Naive thymus-derived CD8-positive, alpha-beta T cell (primary cell): Measurements from ENCODE around the gene MAD1L1. TPM values are rescaled to one million over a fixed set of nuclear protein-coding genes. Genes with fewer than 3 reads are reported as not detected.

Source experiments
- ATAC-seq, 2 donors: fragments of 150-1000 bp; cut with Tn5 transposase in 1 of 2; sonication (Bioruptor Pico), chemical (Tn5 transposase) in 1 of 2; 1 replicate in 1 of 2; 2 replicates in 1 of 2; pipeline ENCODE4 v1.10.0; 2021; ENCODE audit warnings: mild to moderate bottlenecking in 2 of 2, moderate library complexity in 2 of 2
- POLR2A ChIA-PET: fragments of 350-600 bp; sonication (Branson Sonifier 250); formaldehyde crosslinking; loops from one replicate; lab custom pipeline; 2021; ENCODE audit warnings: antibody characterized with exemption; lab: Charles Lee
- DNase-seq, 10 donors: peaks; one replicate each; pipeline versions ENCODE4 v3.0.0 to v3.0.0-alpha.2; 2020 to 2022
- H3K27ac Mint-ChIP-seq, 10 donors: one replicate each; pipeline ENCODE4 v1.8.0; 2020 to 2022; ENCODE audit warnings: mild to moderate bottlenecking in 10 of 10, mixed read lengths in 10 of 10, moderate library complexity in 4 of 10, inconsistent platforms in 1 of 10
- H3K27me3 Mint-ChIP-seq, 5 donors: one replicate each; pipeline ENCODE4 v1.8.0; 2021 to 2022; ENCODE audit warnings: mixed read lengths in 5 of 5
- H3K36me3 Mint-ChIP-seq, 3 donors: one replicate each; pipeline ENCODE4 v1.8.0; 2020 to 2022; ENCODE audit warnings: mixed read lengths in 3 of 3, mild to moderate bottlenecking in 2 of 3, inconsistent platforms in 1 of 3
- H3K4me1 Mint-ChIP-seq, 4 donors: one replicate each; pipeline ENCODE4 v1.8.0; 2021 to 2022; ENCODE audit warnings: mixed read lengths in 4 of 4
- H3K4me3 Mint-ChIP-seq, 10 donors: one replicate each; pipeline ENCODE4 v1.8.0; 2020 to 2022; ENCODE audit warnings: mild to moderate bottlenecking in 10 of 10, mixed read lengths in 10 of 10, moderate library complexity in 6 of 10, inconsistent platforms in 1 of 10
- H3K9me3 Mint-ChIP-seq, 9 donors: one replicate each; pipeline ENCODE4 v1.8.0; 2020 to 2022; ENCODE audit warnings: mixed read lengths in 9 of 9, mild to moderate bottlenecking in 3 of 9, inconsistent platforms in 1 of 9, moderate library complexity in 1 of 9
- polyA plus RNA-seq, 3 donors: library from polyadenylated mRNA; unstranded; fragments of 300-500 nt; fragmentation: Illumina TruSeq; gene quantifications; one replicate each; pipeline ENCODE4 v1.2.3, GENCODE V29; 2021
- total RNA-seq, 8 experiments: library from RNA in 2 of 8; stranded (reverse) in 2 of 8; gene quantifications; one replicate each; pipeline ENCODE4 v1.2.3 and lab custom pipeline; 2021 to 2026

MAD1L1 gene
- total and polyA plus RNA-seq, 5 experiments from 2014 or later = 84.5 to 243 (median 146) TPM

DNA sequence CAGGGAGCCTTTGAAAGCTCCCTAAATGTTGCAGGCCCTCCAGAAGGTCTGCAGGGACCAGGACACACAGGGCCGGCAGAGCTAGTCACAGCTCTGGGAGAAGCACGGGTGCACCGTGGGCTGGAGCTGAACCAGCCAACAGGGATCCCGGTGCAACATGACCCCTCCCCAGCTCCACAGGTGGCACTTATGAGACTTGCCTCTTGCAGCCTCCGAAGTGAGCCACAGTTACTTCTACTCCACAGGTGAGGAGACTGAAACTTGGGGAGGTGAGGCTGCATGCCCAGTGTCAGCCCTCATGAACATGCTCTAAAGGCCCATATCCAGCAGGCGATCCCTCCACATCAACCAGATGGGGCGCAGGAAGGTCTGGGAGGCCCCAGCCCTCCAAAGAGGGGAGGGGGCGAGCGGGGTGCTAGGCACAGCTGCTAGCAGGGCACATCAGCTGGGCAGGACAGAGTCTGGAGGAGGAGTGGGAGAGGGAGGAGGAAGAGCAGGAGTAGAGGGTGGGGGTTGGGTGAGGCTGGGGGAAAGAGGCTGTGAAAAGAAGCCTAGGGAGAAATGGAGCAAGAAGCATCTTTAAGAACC is 338.3 kb downstream of the MAD1L1 start:
- POLR2A ChIA-PET = interaction anchor here (0.8 kb wide), 1 partner anchor 46 kb away, joined by 3 read pairs; no protein-coding TSS in a partner anchor
- H3K27ac Mint-ChIP-seq = peak overlapping the region in 6 of 10 donors; percentile 20 to 78 (median 38)
- H3K36me3 Mint-ChIP-seq = peaks cover 0 to 46% (median 0%) of the 10 kb centered on the region in 3 donors
- ATAC-seq = no peak
- H3K27me3 Mint-ChIP-seq = no peaks in the 10 kb centered on the region
- H3K4me1 Mint-ChIP-seq = peaks cover 9 to 25% (median 17%) of the 10 kb centered on the region in 4 donors
- H3K4me3 Mint-ChIP-seq = no peak overlapping the region
- no peaks in the 10 kb centered on the region for H3K9me3 Mint-ChIP-seq
- DNase-seq = peak in 1 of 10 donors; percentile 1

DNA sequence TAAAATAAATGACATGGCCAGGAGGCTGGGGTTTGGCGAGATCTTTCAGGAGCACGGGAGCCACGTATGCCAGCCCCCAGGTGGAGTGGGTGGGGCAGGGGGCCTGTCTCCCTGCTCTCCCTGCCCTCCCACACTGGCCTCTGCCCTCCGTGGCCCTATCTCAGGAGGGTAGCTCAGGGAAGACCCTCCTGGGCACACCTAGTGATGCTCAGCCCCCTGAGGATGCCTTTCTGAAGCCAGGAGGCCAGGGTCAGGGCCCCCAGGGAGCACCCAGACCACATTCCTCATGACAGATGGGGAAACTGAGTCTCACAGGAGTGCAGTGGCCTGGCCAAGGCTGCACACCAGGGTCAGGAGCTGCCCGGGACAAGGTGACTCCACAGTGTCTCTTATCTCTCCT is 339.3 kb downstream of the MAD1L1 start:
- Mint-ChIP-seq H3K4me3 (no peak overlapping the region), H3K9me3 (no peaks in the 10 kb centered on the region), H3K27ac (peak overlapping the region in 3 of 10 donors; percentile 35 to 78 (median 49)), H3K27me3 (no peaks in the 10 kb centered on the region), H3K4me1 (peaks cover 10 to 25% (median 15%) of the 10 kb centered on the region in 4 donors), H3K36me3 (peaks cover 0 to 47% (median 2%) of the 10 kb centered on the region in 3 donors)
- POLR2A ChIA-PET = no interaction called here
- no peak for ATAC-seq
- peak in 1 of 10 donors; percentile 1 for DNase-seq

DNA sequence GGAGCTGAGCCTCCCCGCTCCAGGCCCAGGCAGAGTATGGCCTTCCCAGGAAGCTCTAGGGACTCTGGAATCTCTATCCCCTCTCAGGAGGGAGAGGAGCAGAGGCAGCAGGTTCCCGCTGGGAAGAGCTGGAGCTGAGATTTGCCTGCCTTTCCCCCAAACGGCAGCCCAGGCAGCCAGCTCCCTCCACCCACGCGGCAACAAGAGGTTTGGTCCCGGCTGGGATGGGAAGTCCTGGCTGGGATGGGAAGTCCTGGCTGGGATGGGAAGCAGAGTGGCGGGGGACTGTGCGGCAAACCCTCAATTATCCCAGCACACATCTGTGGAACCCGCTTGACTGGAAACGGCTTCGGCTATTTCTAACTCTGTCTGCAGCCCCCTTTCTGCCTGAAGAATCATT is 339.7 kb downstream of the MAD1L1 start:
- POLR2A ChIA-PET = no interaction called here
- H3K36me3 Mint-ChIP-seq = peaks cover 0 to 49% (median 3%) of the 10 kb centered on the region in 3 donors
- H3K27ac Mint-ChIP-seq = no peak overlapping the region
- H3K9me3 Mint-ChIP-seq = no peaks in the 10 kb centered on the region
- H3K4me1 Mint-ChIP-seq = peaks cover 10 to 28% (median 15%) of the 10 kb centered on the region in 4 donors
- ATAC-seq (no peak), DNase-seq (peak in 1 of 10 donors; percentile 2)
- H3K27me3 Mint-ChIP-seq = no peaks in the 10 kb centered on the region
- H3K4me3 Mint-ChIP-seq = no peak overlapping the region

DNA sequence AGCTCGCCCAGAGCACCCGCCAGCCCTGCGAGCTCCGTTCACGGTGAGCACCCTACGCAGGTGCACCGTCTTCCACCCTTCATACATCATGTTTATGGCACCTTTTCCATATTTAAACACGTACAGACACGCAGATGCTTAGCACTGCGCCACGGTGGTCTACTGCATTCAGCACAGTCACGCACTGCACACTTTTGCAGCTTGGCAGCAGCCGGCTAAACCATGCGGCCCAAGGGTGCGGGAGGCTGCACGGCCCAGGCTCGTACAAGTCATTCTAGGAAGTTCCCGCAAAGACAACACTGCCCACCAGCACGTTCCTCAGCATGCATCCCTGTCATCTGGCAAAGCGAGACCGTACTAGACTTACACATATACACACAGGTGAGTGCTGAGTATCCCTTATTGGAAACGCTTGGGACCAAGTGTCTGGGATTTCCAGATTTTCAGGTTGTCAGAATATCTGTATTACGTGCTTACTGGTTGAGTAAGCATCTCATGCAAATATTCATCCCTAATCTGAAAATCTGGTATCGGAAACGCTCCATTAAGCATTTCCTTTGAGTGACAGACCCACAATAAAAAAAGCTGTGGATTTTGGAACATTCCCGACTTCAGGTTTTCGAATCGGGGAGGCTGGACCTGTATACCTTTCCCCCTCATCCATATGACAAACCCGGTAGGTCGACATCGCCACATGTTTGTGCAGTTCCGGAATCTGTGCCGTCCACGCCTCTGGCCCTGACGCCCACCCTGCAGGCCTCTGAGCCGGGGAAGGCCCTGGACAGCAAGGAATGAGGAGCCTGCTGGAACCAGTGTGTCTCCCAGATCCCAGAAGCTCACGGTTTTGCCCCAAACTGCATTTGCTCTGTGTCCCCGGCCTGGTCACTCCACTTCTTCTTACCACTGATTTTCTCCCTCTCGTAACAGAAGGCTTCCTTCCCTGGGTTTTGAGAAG is 340.5 kb downstream of the MAD1L1 start:
- Mint-ChIP-seq H3K4me1 (peaks cover 10 to 34% (median 13%) of the 10 kb centered on the region in 4 donors), H3K4me3 (peak overlapping the region in 2 of 10 donors; percentile 12 to 37), H3K36me3 (peaks cover 0 to 45% (median 3%) of the 10 kb centered on the region in 3 donors), H3K27me3 (no peaks in the 10 kb centered on the region), H3K27ac (peak overlapping the region in 9 of 10 donors; percentile 4 to 91 (median 63)), H3K9me3 (no peaks in the 10 kb centered on the region)
- POLR2A ChIA-PET = no interaction called here
- ATAC-seq (no peak), DNase-seq (no peak)

DNA sequence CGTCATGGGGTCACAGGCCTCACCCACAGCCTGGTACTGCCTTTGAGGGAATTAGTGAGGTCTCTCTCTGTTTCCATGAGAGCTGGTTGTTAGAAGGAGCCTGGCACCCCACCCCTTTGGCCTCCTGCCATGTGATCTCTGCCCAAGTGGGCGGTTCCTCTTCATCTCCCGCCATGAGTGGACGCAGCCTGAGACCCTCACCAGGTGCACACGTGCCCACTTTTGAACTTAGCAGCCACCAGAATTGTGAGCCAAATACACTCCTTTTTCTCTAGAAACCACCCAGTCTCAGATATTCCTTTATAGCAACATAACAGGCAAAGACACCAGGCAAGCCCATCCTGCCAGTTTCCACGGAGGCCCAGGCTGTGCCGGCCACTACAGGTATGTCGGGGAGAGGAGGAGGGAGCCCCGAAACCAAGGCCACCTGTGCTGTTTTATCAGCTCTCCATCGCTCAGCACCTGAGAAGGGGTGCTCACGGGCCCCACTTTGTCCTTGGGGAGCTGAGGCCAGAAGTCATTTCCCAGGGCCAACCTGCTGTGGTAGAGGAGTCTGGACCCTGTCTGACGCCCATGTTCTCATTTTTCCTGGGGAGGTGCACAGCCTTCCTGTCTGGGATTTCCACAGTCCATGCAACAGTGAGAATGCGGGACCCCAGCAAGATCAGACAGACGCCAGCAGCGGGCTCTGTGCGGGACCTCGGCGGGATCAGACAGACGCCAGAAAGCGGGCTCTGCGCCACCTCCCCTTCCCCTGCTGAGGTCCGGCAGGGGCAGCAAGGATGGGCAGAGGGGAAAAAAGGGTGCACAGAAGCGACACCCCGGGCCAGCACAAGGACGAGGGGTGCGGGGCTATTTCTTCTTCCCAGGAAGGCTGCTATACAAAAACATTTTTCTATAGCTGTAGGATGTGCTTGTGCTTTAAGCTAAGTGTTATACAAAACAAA is 342.2 kb downstream of the MAD1L1 start:
- Mint-ChIP-seq H3K27ac (peak overlapping the region in 9 of 10 donors; percentile 32 to 90 (median 83)), H3K4me3 (peak overlapping the region in 3 of 10 donors; percentile 31 to 53 (median 39)), H3K9me3 (no peaks in the 10 kb centered on the region), H3K27me3 (no peaks in the 10 kb centered on the region), H3K4me1 (peaks cover 10 to 43% (median 13%) of the 10 kb centered on the region in 4 donors), H3K36me3 (peaks cover 0 to 41% (median 3%) of the 10 kb centered on the region in 3 donors)
- ATAC-seq (no peak), DNase-seq (no peak)
- POLR2A ChIA-PET = no interaction called here

DNA sequence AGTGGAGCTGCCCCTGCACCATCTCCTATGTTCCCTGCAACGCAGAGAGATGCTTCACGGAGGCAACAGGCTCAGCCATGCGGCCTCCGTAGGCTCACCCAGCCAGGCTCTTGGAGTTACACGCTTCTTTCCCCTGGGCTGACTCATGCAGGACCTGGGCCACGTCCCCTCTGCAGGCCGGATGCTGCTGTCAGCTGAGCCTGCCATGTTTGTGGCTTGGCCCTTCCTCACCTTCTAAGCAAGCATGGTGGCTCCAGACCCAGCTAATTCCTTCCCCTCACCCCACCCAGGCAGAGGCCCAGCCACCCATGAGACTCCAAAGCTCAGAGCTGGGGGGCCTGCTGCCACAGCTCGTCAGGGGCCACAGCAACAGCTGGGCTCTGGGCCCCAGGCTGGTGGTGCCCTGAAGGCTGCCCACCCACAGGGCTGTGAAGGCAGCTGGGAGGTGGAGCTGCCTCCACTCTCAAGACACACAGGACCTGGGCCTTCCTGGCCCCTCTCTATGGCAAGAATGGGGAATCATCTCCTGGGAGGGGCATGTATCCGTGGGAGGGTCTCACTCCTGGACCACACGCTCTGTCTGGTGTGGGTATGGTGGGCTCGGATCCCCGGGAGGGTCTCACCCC is 343.1 kb downstream of the MAD1L1 start:
- Mint-ChIP-seq H3K27me3 (no peaks in the 10 kb centered on the region), H3K9me3 (no peaks in the 10 kb centered on the region), H3K4me1 (peaks cover 11 to 49% (median 14%) of the 10 kb centered on the region in 4 donors), H3K4me3 (no peak overlapping the region), H3K36me3 (peaks cover 0 to 37% (median 3%) of the 10 kb centered on the region in 3 donors), H3K27ac (peak overlapping the region in 8 of 10 donors; percentile 73 to 90 (median 88))
- POLR2A ChIA-PET = no interaction called here
- DNase-seq (peak in 2 of 10 donors; percentile 11 to 38), ATAC-seq (peak; percentile 52 to 70)

DNA sequence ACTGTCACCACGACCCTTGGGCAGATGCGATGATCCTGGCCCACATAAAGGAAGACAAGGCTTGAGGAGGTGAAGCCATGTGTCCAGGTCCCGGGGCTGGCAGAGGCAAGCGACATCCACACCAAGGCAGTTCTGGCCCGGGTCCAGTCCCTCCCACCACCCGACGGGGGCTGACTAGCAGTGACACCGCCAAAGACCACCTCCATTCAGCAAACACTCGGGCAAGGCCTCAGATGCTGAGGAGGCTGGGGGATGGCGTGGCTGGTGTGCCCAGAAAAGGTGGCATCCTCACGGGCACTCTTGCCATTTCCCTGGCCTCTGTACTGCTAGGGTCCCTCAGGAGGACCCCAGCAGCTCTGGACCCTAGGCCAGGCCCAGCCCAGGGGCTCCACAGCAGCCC is 343.7 kb downstream of the MAD1L1 start:
- DNase-seq (no peak), ATAC-seq (no peak)
- H3K27me3 Mint-ChIP-seq = no peaks in the 10 kb centered on the region
- peaks cover 0 to 31% (median 3%) of the 10 kb centered on the region in 3 donors for H3K36me3 Mint-ChIP-seq
- H3K4me3 Mint-ChIP-seq = no peak overlapping the region
- POLR2A ChIA-PET = no interaction called here
- H3K4me1 Mint-ChIP-seq = peaks cover 11 to 53% (median 13%) of the 10 kb centered on the region in 4 donors
- no peaks in the 10 kb centered on the region for H3K9me3 Mint-ChIP-seq
- peak overlapping the region in 5 of 10 donors; percentile 9 to 90 (median 43) for H3K27ac Mint-ChIP-seq

DNA sequence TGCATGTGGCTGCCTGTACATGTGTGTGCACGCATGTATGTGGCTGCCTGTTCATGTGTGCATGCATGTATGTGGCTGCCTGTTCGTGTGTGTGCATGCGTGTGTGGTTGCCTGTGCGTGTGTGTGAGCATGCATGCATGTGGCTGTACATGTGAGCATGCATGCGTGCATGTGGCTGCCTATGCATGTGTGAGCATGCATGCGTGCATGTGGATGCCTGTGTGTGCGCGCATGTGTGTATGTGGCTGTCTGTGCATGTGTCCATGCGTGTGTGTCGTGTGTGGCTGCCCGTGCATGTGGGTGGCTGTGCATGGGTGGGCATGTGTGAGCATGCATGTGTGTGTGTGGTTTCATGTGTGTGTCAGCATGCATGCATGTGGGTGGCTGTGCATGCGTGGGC is 344.3 kb downstream of the MAD1L1 start:
- Mint-ChIP-seq H3K4me3 (no peak overlapping the region), H3K4me1 (peaks cover 11 to 58% (median 14%) of the 10 kb centered on the region in 4 donors), H3K27ac (peak overlapping the region in 6 of 10 donors; percentile 9 to 79 (median 50)), H3K9me3 (no peaks in the 10 kb centered on the region), H3K27me3 (no peaks in the 10 kb centered on the region), H3K36me3 (peaks cover 0 to 29% (median 3%) of the 10 kb centered on the region in 3 donors)
- POLR2A ChIA-PET = no interaction called here
- no peak for ATAC-seq
- DNase-seq = no peak

DNA sequence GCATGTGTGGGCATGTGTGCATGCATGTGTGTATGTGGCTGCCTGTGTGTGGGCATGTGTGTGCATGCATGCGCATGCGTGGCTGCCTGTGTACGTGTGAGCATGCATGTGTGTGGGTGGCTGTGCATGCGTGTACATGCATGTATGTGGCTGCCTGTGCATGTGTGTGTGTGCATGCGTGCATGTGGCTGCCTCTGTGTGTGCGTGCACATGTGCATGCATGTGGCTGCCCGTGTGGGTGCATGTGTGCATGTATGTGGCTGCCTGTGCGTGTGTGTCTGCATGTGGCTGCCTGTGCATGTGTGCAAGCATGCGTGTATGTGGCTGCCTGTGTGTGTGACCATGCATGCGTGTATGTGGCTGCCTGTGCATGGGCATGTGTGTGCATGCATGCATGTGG is 345.5 kb downstream of the MAD1L1 start:
- peak overlapping the region in 1 of 10 donors; percentile 78 for H3K27ac Mint-ChIP-seq
- peaks cover 0 to 29% (median 3%) of the 10 kb centered on the region in 3 donors for H3K36me3 Mint-ChIP-seq
- H3K4me1 Mint-ChIP-seq = peaks cover 15 to 68% (median 22%) of the 10 kb centered on the region in 4 donors
- no peaks in the 10 kb centered on the region for H3K27me3 Mint-ChIP-seq
- POLR2A ChIA-PET = no interaction called here
- no peak for ATAC-seq
- no peak for DNase-seq
- H3K4me3 Mint-ChIP-seq = no peak overlapping the region
- no peaks in the 10 kb centered on the region for H3K9me3 Mint-ChIP-seq

DNA sequence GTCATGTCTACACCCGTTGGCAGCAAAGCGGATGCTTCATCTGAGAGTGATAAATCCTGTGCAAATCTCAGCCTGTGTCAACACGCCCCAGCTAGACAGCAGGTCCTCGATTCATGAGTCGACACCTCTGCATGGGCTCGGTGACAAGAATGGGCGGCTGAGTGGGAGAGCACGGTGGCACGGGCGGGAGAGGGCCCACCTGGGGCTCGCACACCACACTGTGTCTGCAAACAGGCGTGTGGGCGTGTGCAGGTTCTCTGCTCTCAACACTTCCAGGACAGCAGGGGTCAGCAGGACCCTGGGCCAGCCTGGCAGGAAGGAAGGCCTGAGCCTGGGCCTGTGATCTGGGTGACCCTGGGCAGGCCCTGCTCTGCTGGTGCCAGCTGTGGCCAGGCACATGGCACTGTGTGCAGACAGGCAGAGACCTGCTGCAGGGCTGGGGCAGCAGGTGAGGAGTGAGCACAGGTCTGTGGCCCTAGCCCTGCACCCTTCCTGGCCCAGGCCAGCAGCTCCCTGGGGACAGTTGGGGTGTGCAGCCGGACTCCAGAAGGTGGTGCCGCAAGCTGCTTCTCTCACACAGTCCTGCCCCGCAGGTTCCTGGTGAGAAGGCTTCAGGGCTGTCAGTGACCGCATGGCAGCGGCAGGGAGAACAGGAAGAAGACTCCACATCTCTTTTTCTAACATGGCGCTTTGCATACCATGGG is 346.2 kb downstream of the MAD1L1 start:
- no peak for ATAC-seq
- H3K4me1 Mint-ChIP-seq = peaks cover 16 to 68% (median 25%) of the 10 kb centered on the region in 4 donors
- H3K9me3 Mint-ChIP-seq = no peaks in the 10 kb centered on the region
- peak overlapping the region in 2 of 10 donors; percentile 5 to 66 for H3K27ac Mint-ChIP-seq
- POLR2A ChIA-PET = no interaction called here
- H3K4me3 Mint-ChIP-seq = no peak overlapping the region
- no peaks in the 10 kb centered on the region for H3K27me3 Mint-ChIP-seq
- H3K36me3 Mint-ChIP-seq = peaks cover 0 to 28% (median 3%) of the 10 kb centered on the region in 3 donors
- no peak for DNase-seq
